HS-27A (cell line): ENCODE results near the gene PLEKHM2.

Source experiments
- DNase-seq: peaks from one replicate; pipeline ENCODE4 v3.0.0-alpha.2; 2012; ENCODE audit warnings: low read depth, missing footprints

PLEKHM2 gene

GRCh38 chr1:15760520-15761211 lies 76.5 kb downstream of the PLEKHM2 start:
- DNase-seq, result no peak

GRCh38 chr1:15761366-15762128 lies 77.4 kb downstream of the PLEKHM2 start:
- DNase-seq, result no peak

GRCh38 chr1:15762546-15762945 lies 78.4 kb downstream of the PLEKHM2 start:
- no peak for DNase-seq

DNA sequence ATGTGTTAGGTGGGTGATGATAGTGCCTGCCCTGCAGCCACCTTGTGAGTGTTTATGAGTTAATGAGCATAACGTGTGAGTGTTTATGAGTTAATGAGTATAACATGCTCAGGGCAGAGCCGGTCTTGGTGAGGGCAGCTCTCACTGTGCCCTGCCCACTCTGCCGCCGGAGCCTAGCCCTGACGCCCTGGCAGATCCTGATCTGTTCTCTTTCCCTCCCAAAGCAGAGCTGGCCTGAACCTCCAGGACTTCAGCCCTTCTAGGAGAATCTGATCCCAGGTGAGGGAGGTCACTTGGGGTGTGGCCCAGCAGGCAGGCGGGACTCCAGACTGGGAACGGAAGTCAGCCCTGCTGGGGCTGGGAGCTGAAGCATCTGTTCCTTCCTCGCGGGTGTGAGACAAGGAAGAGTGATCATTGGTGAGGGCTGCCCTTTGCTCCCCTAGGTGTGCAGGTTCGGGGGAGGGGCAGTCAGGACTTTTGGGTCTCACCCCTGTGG lies 80.2 kb downstream of the PLEKHM2 start:
- no peak for DNase-seq

- DNase-seq, result no peak
Measured at GRCh38 chr1:15764890-15765289, 80.8 kb downstream of the PLEKHM2 start.

DNA sequence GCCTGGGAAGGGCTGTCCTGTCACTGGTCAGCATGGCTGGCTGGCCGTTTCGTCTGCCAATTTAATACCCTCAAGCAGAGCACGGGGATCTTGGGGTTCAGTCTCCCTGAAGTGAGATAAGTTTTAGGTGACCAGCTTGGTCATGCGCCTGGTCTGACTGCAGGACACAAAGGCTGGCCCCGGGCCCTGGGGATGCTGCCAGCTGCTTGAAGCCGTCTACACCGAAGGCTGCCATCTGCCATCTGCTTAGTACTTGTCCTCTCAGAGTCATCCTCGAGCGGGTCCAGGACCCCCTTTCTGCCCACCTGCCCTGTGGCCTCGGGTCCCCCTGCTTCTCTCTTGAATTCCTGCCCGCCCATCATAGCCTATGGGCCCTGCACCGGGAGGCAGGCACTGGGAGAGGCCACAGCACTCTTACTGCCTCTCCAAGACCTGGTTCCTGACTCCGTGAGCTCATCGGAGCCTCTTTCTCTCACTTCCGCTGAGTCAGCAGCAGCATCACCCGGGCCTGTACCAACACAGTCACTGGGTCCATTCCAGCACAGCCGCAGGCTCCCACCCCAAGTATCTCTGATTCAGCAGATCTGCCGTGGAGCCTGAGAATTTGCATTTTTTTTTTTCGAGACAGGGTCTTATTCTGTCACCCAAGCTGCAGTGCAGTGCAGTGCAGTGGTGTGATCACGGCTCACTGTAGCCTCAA lies 81.5 kb downstream of the PLEKHM2 start:
- DNase-seq, result no peak

- DNase-seq, result no peak
Measured at GRCh38 chr1:15767941-15768340, 83.8 kb downstream of the PLEKHM2 start.

DNA sequence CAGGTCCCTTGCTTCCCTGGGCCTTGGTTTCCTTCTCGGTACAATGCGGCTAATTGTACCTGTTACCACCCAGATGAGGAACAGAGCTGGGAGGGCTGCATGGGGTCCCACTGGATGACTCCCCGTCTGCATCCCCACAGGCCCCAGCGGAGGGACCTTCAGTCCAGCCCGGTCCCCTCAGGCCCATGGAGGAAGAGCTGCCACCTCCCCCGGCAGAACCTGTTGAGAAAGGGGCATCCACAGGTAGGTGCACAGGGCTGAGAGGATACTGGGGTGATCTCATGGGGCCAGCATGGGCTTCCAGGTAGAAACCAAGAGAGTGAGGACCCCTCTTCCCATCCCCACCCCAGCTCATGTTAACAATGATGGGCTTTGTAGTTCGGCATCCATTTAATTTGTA lies 84.3 kb downstream of the PLEKHM2 start:
- no peak for DNase-seq

- DNase-seq, result no peak
Measured at GRCh38 chr1:15770313-15770962, 86.3 kb downstream of the PLEKHM2 start.

DNA sequence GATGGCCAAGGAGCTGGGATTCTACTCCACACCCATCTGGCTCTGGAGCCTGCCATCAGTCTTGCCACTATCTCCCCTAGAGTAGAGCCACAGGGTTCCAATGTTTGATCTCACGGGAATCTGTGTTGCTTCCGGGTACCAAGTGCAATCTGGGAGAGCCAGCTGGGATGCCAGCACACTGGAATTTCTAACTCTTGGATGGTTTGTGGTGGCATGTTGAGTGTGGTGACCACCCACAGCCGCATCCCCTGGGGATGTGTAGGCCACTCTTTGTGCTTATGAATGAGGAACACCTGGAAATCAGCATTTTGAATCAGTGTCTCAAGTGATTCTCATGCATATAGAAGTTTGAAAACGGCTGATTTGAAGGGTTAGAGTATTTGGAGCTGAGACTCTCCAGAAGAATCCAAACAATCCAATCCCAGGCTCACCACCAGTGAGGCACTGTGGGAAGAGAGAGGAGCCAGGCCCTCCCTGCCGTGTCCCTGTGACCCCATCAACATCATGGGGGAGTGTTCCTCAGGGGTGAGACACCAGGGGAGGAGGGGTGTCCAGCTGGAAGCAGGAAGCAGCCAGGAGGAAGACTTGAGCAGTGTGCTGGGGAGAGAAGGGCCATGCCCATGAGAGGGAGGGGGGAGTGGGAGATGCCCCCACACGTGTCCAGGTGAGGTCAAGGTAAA lies 87.9 kb downstream of the PLEKHM2 start:
- DNase-seq, result no peak

- DNase-seq, result no peak
Measured at GRCh38 chr1:15775706-15776105, 91.6 kb downstream of the PLEKHM2 start.

- DNase-seq, result no peak
Measured at GRCh38 chr1:15777909-15778707, 94.0 kb downstream of the PLEKHM2 start.
